ENCODE measurements around the gene SRR. TPM values are rescaled to one million over a fixed set of nuclear protein-coding genes. Genes with fewer than 3 reads are reported as not detected.

SRR gene
- total RNA-seq, 1 donor, result 20.6 TPM

- no peak for DNase-seq (ENCODE audit: insufficient read length, low spot score, missing footprints)
- Histone ChIP-seq H3K9me3 (ENCODE audit: low read depth, low read length) (no peaks in the 10 kb centered on the region), H3K27me3 (ENCODE audit: insufficient read depth, low read length) (no peaks in the 10 kb centered on the region), H3K4me1 (ENCODE audit: insufficient read depth, low read length) (peaks cover 10% of the 10 kb centered on the region), H3K27ac (ENCODE audit: low read depth, low read length) (no peak overlapping the region), H3K36me3 (ENCODE audit: insufficient read depth, low read length) (peaks cover 74% of the 10 kb centered on the region), H3K4me3 (ENCODE audit: insufficient read depth, low read length) (no peak overlapping the region), H3K4me2 (ENCODE audit: insufficient read depth, low read length) (no peak overlapping the region), H4K20me1 (ENCODE audit: insufficient read depth, low read length) (peaks cover 3% of the 10 kb centered on the region), H3K79me2 (ENCODE audit: insufficient read depth, low read length) (peaks cover 52% of the 10 kb centered on the region), H2AFZ (ENCODE audit: low read length) (no peak overlapping the region)
- no peak for TF ChIP-seq CTCF (IDR thresholded peaks at IDR 0.05; ENCODE audit: extremely low read depth, low read depth, low read length)
Measured at GRCh38 chr17:2331303-2331702, 27.6 kb downstream of the SRR start.

GRCh38 chr17:2335726-2336214, 32.0 kb downstream of the SRR start:
- peaks cover 8% of the 10 kb centered on the region for H4K20me1 ChIP-seq (ENCODE audit: insufficient read depth, low read length)
- H3K27ac ChIP-seq (ENCODE audit: low read depth, low read length), result peak overlapping the region; percentile 67
- peaks cover 20% of the 10 kb centered on the region for H3K4me1 ChIP-seq (ENCODE audit: insufficient read depth, low read length)
- H3K4me3 ChIP-seq (ENCODE audit: insufficient read depth, low read length), result peak overlapping the region; percentile 91
- no peaks in the 10 kb centered on the region for H3K27me3 ChIP-seq (ENCODE audit: insufficient read depth, low read length)
- peak overlapping the region; percentile 91 for H2AFZ ChIP-seq (ENCODE audit: low read length)
- peak; percentile 80 for DNase-seq (ENCODE audit: insufficient read length, low spot score, missing footprints)
- peak overlapping the region; percentile 97 for H3K4me2 ChIP-seq (ENCODE audit: insufficient read depth, low read length)
- peaks cover 46% of the 10 kb centered on the region for H3K36me3 ChIP-seq (ENCODE audit: insufficient read depth, low read length)
- no peaks in the 10 kb centered on the region for H3K9me3 ChIP-seq (ENCODE audit: low read depth, low read length)
- TF ChIP-seq CTCF (IDR thresholded peaks at IDR 0.05; ENCODE audit: extremely low read depth, low read depth, low read length), result no peak
- H3K79me2 ChIP-seq (ENCODE audit: insufficient read depth, low read length), result peaks cover 49% of the 10 kb centered on the region

GRCh38 chr17:2336215-2336851, 32.6 kb downstream of the SRR start, which contains the start of gene TSR1:
TSS of gene TSR1 (minus strand) at chr17:2336457. CDS start at chr17:2336427, 30 bp downstream.
- peaks cover 20% of the 10 kb centered on the region for H3K4me1 ChIP-seq (ENCODE audit: insufficient read depth, low read length)
- H3K27ac ChIP-seq (ENCODE audit: low read depth, low read length), result peak within 1 kb of the TSS; percentile 67
- peak within 1 kb of the TSS; percentile 97 for H3K4me2 ChIP-seq (ENCODE audit: insufficient read depth, low read length)
- H3K27me3 ChIP-seq (ENCODE audit: insufficient read depth, low read length), result no peaks in the 10 kb centered on the region
- no peak for TF ChIP-seq CTCF (IDR thresholded peaks at IDR 0.05; ENCODE audit: extremely low read depth, low read depth, low read length)
- DNase-seq (ENCODE audit: insufficient read length, low spot score, missing footprints), result peak; percentile 100
- H4K20me1 ChIP-seq (ENCODE audit: insufficient read depth, low read length), result peaks cover 10% of the 10 kb centered on the region
- H3K79me2 ChIP-seq (ENCODE audit: insufficient read depth, low read length), result peaks cover 47% of the 10 kb centered on the region
- H3K4me3 ChIP-seq (ENCODE audit: insufficient read depth, low read length), result peak within 1 kb of the TSS; percentile 91
- H3K36me3 ChIP-seq (ENCODE audit: insufficient read depth, low read length), result peaks cover 40% of the 10 kb centered on the region
- peak within 1 kb of the TSS; percentile 91 for H2AFZ ChIP-seq (ENCODE audit: low read length)
- no peaks in the 10 kb centered on the region for H3K9me3 ChIP-seq (ENCODE audit: low read depth, low read length)

- H3K27me3 ChIP-seq (ENCODE audit: insufficient read depth, low read length), result no peaks in the 10 kb centered on the region
Measured at GRCh38 chr17:2336852-2337543, 33.2 kb downstream of the SRR start, which contains the start of gene SGSM2. TSS of gene SGSM2 (plus strand) at chr17:2337501. CDS start at chr17:2337689, 188 bp downstream.

More at GRCh38 chr17:2336852-2337543, 33.2 kb downstream of the SRR start, which contains the start of gene SGSM2:
- H3K79me2 ChIP-seq (ENCODE audit: insufficient read depth, low read length), result peaks cover 45% of the 10 kb centered on the region
- no peak for TF ChIP-seq CTCF (IDR thresholded peaks at IDR 0.05; ENCODE audit: extremely low read depth, low read depth, low read length)
- peak within 1 kb of the TSS; percentile 67 for H3K27ac ChIP-seq (ENCODE audit: low read depth, low read length)
- DNase-seq (ENCODE audit: insufficient read length, low spot score, missing footprints), result peak; percentile 81
- peaks cover 20% of the 10 kb centered on the region for H3K4me1 ChIP-seq (ENCODE audit: insufficient read depth, low read length)
- H3K4me2 ChIP-seq (ENCODE audit: insufficient read depth, low read length), result peak within 1 kb of the TSS; percentile 97
- peaks cover 12% of the 10 kb centered on the region for H4K20me1 ChIP-seq (ENCODE audit: insufficient read depth, low read length)
- H2AFZ ChIP-seq (ENCODE audit: low read length), result peak within 1 kb of the TSS; percentile 91
- no peaks in the 10 kb centered on the region for H3K9me3 ChIP-seq (ENCODE audit: low read depth, low read length)
- H3K4me3 ChIP-seq (ENCODE audit: insufficient read depth, low read length), result peak within 1 kb of the TSS; percentile 91
- peaks cover 34% of the 10 kb centered on the region for H3K36me3 ChIP-seq (ENCODE audit: insufficient read depth, low read length)

All from osteoblast (primary cell).